HCT116 (cell line): ENCODE measurements around the gene MGME1.

ENCODE experiments used
- ATF3 ChIP-seq: IDR thresholded peaks from 2 replicates; pipeline ENCODE4 v1.6.1; 2012
- CEBPB ChIP-seq: IDR thresholded peaks from 2 replicates; pipeline ENCODE4 v1.6.1; 2012; ENCODE audit warnings: low read depth
- CTCF ChIP-seq, 3 experiments: fragments of 200-600 bp in 1 of 3; sonication (generic) in 1 of 3; IDR thresholded peaks in 2 of 3; conservative IDR thresholded peaks in 1 of 3; 2 replicates each; pipeline ENCODE4 v1.5.1; 2012 to 2017; ENCODE audit warnings: low read depth in 2 of 3, low read length in 2 of 3, antibody characterized with exemption in 1 of 3, borderline replicate concordance in 1 of 3, control low read depth in 1 of 3, mild to moderate bottlenecking in 1 of 3, mixed read lengths in 1 of 3, mixed run types in 1 of 3, moderate library complexity in 1 of 3; ENCODE audit not compliant: insufficient read depth in 1 of 3
- ELF1 ChIP-seq: IDR thresholded peaks from 2 replicates; pipeline ENCODE4 v1.6.1; 2012; ENCODE audit warnings: low read depth, borderline replicate concordance
- POLR2A ChIP-seq: IDR thresholded peaks from 2 replicates; pipeline ENCODE4 v1.7.0; 2011; ENCODE audit warnings: borderline replicate concordance; ENCODE audit not compliant: insufficient read depth, insufficient read length; ENCODE audit errors: extremely low read depth
- SRF ChIP-seq: IDR thresholded peaks from 2 replicates; pipeline ENCODE4 v1.6.1; 2012; ENCODE audit warnings: low read depth
- TCF7L2 ChIP-seq: IDR thresholded peaks from 2 replicates; pipeline ENCODE4 v1.7.0; 2011; ENCODE audit warnings: borderline replicate concordance, inconsistent platforms; ENCODE audit not compliant: insufficient read depth, insufficient read length; ENCODE audit errors: extremely low read depth
- YY1 ChIP-seq: IDR thresholded peaks from 2 replicates; pipeline ENCODE4 v1.6.1; 2011; ENCODE audit warnings: low read length, low read depth, moderate library complexity, mild to moderate bottlenecking; ENCODE audit not compliant: insufficient replicate concordance; ENCODE audit errors: extremely low read depth
- ZNF274 ChIP-seq: fragments of 200-500 bp; sonication (Bioruptor generic); IDR thresholded peaks from 2 replicates; pipeline ENCODE4 v1.6.1; 2014; ENCODE audit warnings: mild to moderate bottlenecking, low read depth, low read length, inconsistent platforms

GRCh38 chr20:18018100-18018499 lies 49.3 kb downstream of the MGME1 start:
- TF ChIP-seq CTCF (IDR thresholded peaks at IDR 0.05 in 2 of 3, conservative IDR thresholded peaks at IDR 0.05 in 1 of 3; ENCODE audit: borderline replicate concordance in 1 of 3, insufficient read depth in 1 of 3, low read depth in 2 of 3, low read length in 2 of 3) = no peak
- no peak for TF ChIP-seq ZNF274
- no peak for TF ChIP-seq POLR2A
- TF ChIP-seq YY1 = no peak
- TF ChIP-seq ATF3 = no peak
- no peak for TF ChIP-seq SRF
- no peak for TF ChIP-seq CEBPB
- no peak for TF ChIP-seq TCF7L2
- TF ChIP-seq ELF1 = no peak
